Measurements from ENCODE around the gene BRICD5. TPM values are rescaled to one million over a fixed set of nuclear protein-coding genes. Genes with fewer than 3 reads are reported as not detected.
A peak's percentile ranks its signal among the peaks of the same experiment; 100 is the strongest.
"Not testable (repeated sequence)": the region's sequence is repeated elsewhere in the genome, so short reads cannot be mapped to it uniquely, and the experiment has no call there.

BRICD5 gene
- total and polyA plus RNA-seq, 3 experiments from 2014 or later = 0.14 to 10.9 (median 8.4) TPM

GRCh38 chr16:2205104-2205966, 5.3 kb downstream of the BRICD5 start, which contains the start of gene MLST8:
MLST8 (plus strand) TSS chr16:2205454; CDS start chr16:2206086, 632 bp downstream.
- H3K9me3 ChIP-seq (ENCODE audit: low read length) = no peaks in the 10 kb centered on the region
- peaks cover 17% of the 10 kb centered on the region for H3K4me1 ChIP-seq (ENCODE audit: insufficient read depth, low read length)
- DNase-seq = peak; percentile 88 to 98 (median 95)
- peaks cover 14 to 32% (median 21%) of the 10 kb centered on the region in 3 donors for H3K4me1 Mint-ChIP-seq
- CTCF ChIA-PET = interaction anchor here (0.7 to 3.9 kb wide), 4 partner anchors 10 to 50 kb away, joined by 3 to 17 read pairs (median 4); partner anchors contain the start of genes ECI1 and PGP
- H3K27ac Mint-ChIP-seq = peak within 1 kb of the TSS; percentile 76 to 94 (median 88)
- H3K4me3 Mint-ChIP-seq = peak within 1 kb of the TSS; percentile 82 to 95 (median 88)
- H3K36me3 ChIP-seq (ENCODE audit: insufficient read depth, low read length) = peaks cover 3% of the 10 kb centered on the region
- peaks cover 0 to 29% (median 4%) of the 10 kb centered on the region in 3 donors for H3K36me3 Mint-ChIP-seq
- H3K27me3 Mint-ChIP-seq = peaks cover 0 to 4% of the 10 kb centered on the region in 2 donors
- POLR2A ChIA-PET = interaction anchor here (1.0 to 2.5 kb wide), 4 partner anchors 9 to 241 kb away, joined by 3 to 20 read pairs (median 4); partner anchors contain the start of genes PGP and RPS2
- H3K9me3 Mint-ChIP-seq = no peaks in the 10 kb centered on the region
- peak within 1 kb of the TSS; percentile 81 for H3K27ac ChIP-seq (ENCODE audit: low read depth, low read length)
- no peaks in the 10 kb centered on the region for H3K27me3 ChIP-seq (ENCODE audit: insufficient read depth, low read length, poor library complexity, severe bottlenecking)
- H3K4me3 ChIP-seq (ENCODE audit: low read length) = peak within 1 kb of the TSS; percentile 84

GRCh38 chr16:2204416-2205103, 6.1 kb downstream of the BRICD5 start:
- Histone ChIP-seq H3K4me1 (ENCODE audit: insufficient read depth, low read length) (peaks cover 17% of the 10 kb centered on the region), H3K9me3 (ENCODE audit: low read length) (no peaks in the 10 kb centered on the region), H3K36me3 (ENCODE audit: insufficient read depth, low read length) (peaks cover 3% of the 10 kb centered on the region), H3K27ac (ENCODE audit: low read depth, low read length) (peak overlapping the region; percentile 81), H3K27me3 (ENCODE audit: insufficient read depth, low read length, poor library complexity, severe bottlenecking) (no peaks in the 10 kb centered on the region), H3K4me3 (ENCODE audit: low read length) (peak overlapping the region; percentile 84)
- DNase-seq = no peak
- H3K9me3 Mint-ChIP-seq = no peaks in the 10 kb centered on the region
- peak overlapping the region in 6 of 8 donors; percentile 46 to 92 (median 82) for H3K27ac Mint-ChIP-seq
- peaks cover 14 to 32% (median 21%) of the 10 kb centered on the region in 3 donors for H3K4me1 Mint-ChIP-seq
- H3K36me3 Mint-ChIP-seq = peaks cover 0 to 27% (median 4%) of the 10 kb centered on the region in 3 donors
- ChIA-PET CTCF (interaction anchor here (3.9 kb wide), 1 partner anchor 10 kb away, joined by 17 read pairs; no protein-coding TSS in a partner anchor), POLR2A (interaction anchor here (0.7 to 2.5 kb wide), 3 partner anchors 10 to 46 kb away, joined by 4 to 20 read pairs (median 6); partner anchors contain the start of gene PGP)
- peaks cover 0 to 6% of the 10 kb centered on the region in 2 donors for H3K27me3 Mint-ChIP-seq
- H3K4me3 Mint-ChIP-seq = peak overlapping the region; percentile 82 to 90 (median 88)

- peaks cover 10 to 11% of the 10 kb centered on the region in 2 donors for H3K27me3 Mint-ChIP-seq
- not testable (repeated sequence) for H3K27ac ChIP-seq (ENCODE audit: low read depth, low read length); DNase-seq; H3K9me3 Mint-ChIP-seq; H3K36me3 ChIP-seq (ENCODE audit: insufficient read depth, low read length); H3K9me3 ChIP-seq (ENCODE audit: low read length); H3K27me3 ChIP-seq (ENCODE audit: insufficient read depth, low read length, poor library complexity, severe bottlenecking); H3K4me3 ChIP-seq (ENCODE audit: low read length)
- peak overlapping the region in 5 of 7 donors; percentile 51 to 88 (median 71) for H3K4me3 Mint-ChIP-seq
- H3K4me1 ChIP-seq (ENCODE audit: insufficient read depth, low read length) = peaks cover 17% of the 10 kb centered on the region
- peaks cover 0 to 19% (median 4%) of the 10 kb centered on the region in 3 donors for H3K36me3 Mint-ChIP-seq
- ChIA-PET CTCF (interaction anchor here (3.9 kb wide), 1 partner anchor 9 kb away, joined by 17 read pairs; no protein-coding TSS in a partner anchor), POLR2A (interaction anchor here (1.0 kb wide), 1 partner anchor 8 kb away, joined by 3 read pairs; no protein-coding TSS in a partner anchor)
- peak overlapping the region in 2 of 8 donors; percentile 11 to 58 for H3K27ac Mint-ChIP-seq
- H3K4me1 Mint-ChIP-seq = peaks cover 14 to 32% (median 21%) of the 10 kb centered on the region in 3 donors
These were observed 7.5 kb downstream of the BRICD5 start for GRCh38 chr16:2203119-2203688.

- POLR2A ChIA-PET = interaction anchor here (0.5 to 1.5 kb wide), 2 partner anchors 13 to 14 kb away, joined by 3 read pairs; partner anchors contain the start of gene PGP
These were observed 10.3 kb downstream of the BRICD5 start for GRCh38 chr16:2200313-2200712.

GRCh38 chr16:2199621-2200139, 11.0 kb downstream of the BRICD5 start:
- DNase-seq = no peak
- Mint-ChIP-seq H3K4me3 (no peak overlapping the region), H3K9me3 (no peaks in the 10 kb centered on the region), H3K4me1 (peaks cover 4 to 19% (median 10%) of the 10 kb centered on the region in 3 donors), H3K36me3 (no peaks in the 10 kb centered on the region), H3K27ac (no peak overlapping the region), H3K27me3 (peaks cover 25 to 29% of the 10 kb centered on the region in 2 donors)
- no peaks in the 10 kb centered on the region for H3K9me3 ChIP-seq (ENCODE audit: low read length)
- H3K27ac ChIP-seq (ENCODE audit: low read depth, low read length) = no peak overlapping the region
- no peaks in the 10 kb centered on the region for H3K36me3 ChIP-seq (ENCODE audit: insufficient read depth, low read length)
- CTCF ChIA-PET = interaction anchor here (0.6 to 1.5 kb wide), 2 partner anchors 52 to 1387 kb away, joined by 3 read pairs; partner anchors contain the start of gene ECI1
- POLR2A ChIA-PET = interaction anchor here (0.5 to 1.5 kb wide), 2 partner anchors 12 to 15 kb away, joined by 3 read pairs; partner anchors contain the start of gene PGP
- peaks cover 30% of the 10 kb centered on the region for H3K27me3 ChIP-seq (ENCODE audit: insufficient read depth, low read length, poor library complexity, severe bottlenecking)
- no peak overlapping the region for H3K4me3 ChIP-seq (ENCODE audit: low read length)
- H3K4me1 ChIP-seq (ENCODE audit: insufficient read depth, low read length) = peaks cover 13% of the 10 kb centered on the region

More at GRCh38 chr16:2200313-2200712, 10.3 kb downstream of the BRICD5 start:
- peak overlapping the region in 1 of 7 donors; percentile 56 for H3K4me3 Mint-ChIP-seq
- Histone ChIP-seq H3K9me3 (ENCODE audit: low read length) (no peaks in the 10 kb centered on the region), H3K27me3 (ENCODE audit: insufficient read depth, low read length, poor library complexity, severe bottlenecking) (peaks cover 23% of the 10 kb centered on the region), H3K36me3 (ENCODE audit: insufficient read depth, low read length) (no peaks in the 10 kb centered on the region), H3K4me1 (ENCODE audit: insufficient read depth, low read length) (peaks cover 10% of the 10 kb centered on the region), H3K27ac (ENCODE audit: low read depth, low read length) (no peak overlapping the region), H3K4me3 (ENCODE audit: low read length) (no peak overlapping the region)
- CTCF ChIA-PET = no interaction called here
- no peak overlapping the region for H3K27ac Mint-ChIP-seq
- H3K9me3 Mint-ChIP-seq = no peaks in the 10 kb centered on the region
- H3K4me1 Mint-ChIP-seq = peaks cover 5 to 14% (median 7%) of the 10 kb centered on the region in 3 donors
- H3K27me3 Mint-ChIP-seq = peaks cover 22 to 24% of the 10 kb centered on the region in 2 donors
- peaks cover 0 to under 1% (median 0%) of the 10 kb centered on the region in 3 donors for H3K36me3 Mint-ChIP-seq
- no peak for DNase-seq

GRCh38 chr16:2199095-2199494, 11.6 kb downstream of the BRICD5 start:
- Histone ChIP-seq H3K4me1 (ENCODE audit: insufficient read depth, low read length) (peaks cover 9% of the 10 kb centered on the region), H3K9me3 (ENCODE audit: low read length) (no peaks in the 10 kb centered on the region), H3K36me3 (ENCODE audit: insufficient read depth, low read length) (no peaks in the 10 kb centered on the region), H3K27me3 (ENCODE audit: insufficient read depth, low read length, poor library complexity, severe bottlenecking) (peaks cover 33% of the 10 kb centered on the region), H3K27ac (ENCODE audit: low read depth, low read length) (no peak overlapping the region), H3K4me3 (ENCODE audit: low read length) (no peak overlapping the region)
- H3K4me1 Mint-ChIP-seq = peaks cover 0 to 16% (median 6%) of the 10 kb centered on the region in 3 donors
- H3K27me3 Mint-ChIP-seq = peaks cover 29 to 30% of the 10 kb centered on the region in 2 donors
- ChIA-PET POLR2A (interaction anchor here (1.5 kb wide), 1 partner anchor 16 kb away, joined by 3 read pairs; the partner anchor contains the start of gene PGP), CTCF (interaction anchor here (0.6 to 1.5 kb wide), 2 partner anchors 53 to 1387 kb away, joined by 3 read pairs; partner anchors contain the start of gene ECI1)
- no peaks in the 10 kb centered on the region for H3K36me3 Mint-ChIP-seq
- no peak overlapping the region for H3K4me3 Mint-ChIP-seq
- H3K27ac Mint-ChIP-seq = no peak overlapping the region
- H3K9me3 Mint-ChIP-seq = no peaks in the 10 kb centered on the region
- DNase-seq = no peak

- Mint-ChIP-seq H3K27ac (peak overlapping the region in 1 of 8 donors; percentile 23), H3K27me3 (peaks cover 30 to 33% of the 10 kb centered on the region in 2 donors), H3K9me3 (no peaks in the 10 kb centered on the region), H3K4me1 (peaks cover 0 to 13% (median 4%) of the 10 kb centered on the region in 3 donors), H3K4me3 (peak overlapping the region in 5 of 7 donors; percentile 33 to 65 (median 34)), H3K36me3 (no peaks in the 10 kb centered on the region)
- Histone ChIP-seq H3K9me3 (ENCODE audit: low read length) (no peaks in the 10 kb centered on the region), H3K27me3 (ENCODE audit: insufficient read depth, low read length, poor library complexity, severe bottlenecking) (peaks cover 33% of the 10 kb centered on the region), H3K36me3 (ENCODE audit: insufficient read depth, low read length) (no peaks in the 10 kb centered on the region), H3K4me3 (ENCODE audit: low read length) (no peak overlapping the region), H3K27ac (ENCODE audit: low read depth, low read length) (no peak overlapping the region), H3K4me1 (ENCODE audit: insufficient read depth, low read length) (peaks cover 9% of the 10 kb centered on the region)
- ChIA-PET CTCF (interaction anchor here (1.5 kb wide), 1 partner anchor 53 kb away, joined by 3 read pairs; the partner anchor contains the start of gene ECI1), POLR2A (no interaction called here)
- DNase-seq = no peak
These were observed 12.4 kb downstream of the BRICD5 start for GRCh38 chr16:2198283-2198682.

Data from CD8-positive, alpha-beta memory T cell (primary cell).